A673 (cell line): ENCODE measurements around the gene OSM. TPM values are rescaled to one million over a fixed set of nuclear protein-coding genes. Genes with fewer than 3 reads are reported as not detected.

Source experiments
- BruUV-seq: library from RNA; stranded (reverse); fragments of 400-500 nt; replicated peaks from 2 replicates; lab custom pipeline; 2021; lab: Mats Ljungman, UMichigan
- CTCF ChIA-PET: fragments of 300-600 bp; sonication (Branson Sonifier 250); formaldehyde crosslinking; loops from one replicate; lab custom pipeline; 2022; ENCODE audit warnings: antibody characterized with exemption; lab: Charles Lee
- POLR2A ChIA-PET: fragments of 300-600 bp; sonication (Branson Sonifier 250); formaldehyde crosslinking; loops from one replicate; lab custom pipeline; 2022; ENCODE audit warnings: antibody characterized with exemption; ENCODE audit not compliant: low non-redundant PET; lab: Charles Lee
- DNase-seq: peaks from one replicate; pipeline ENCODE4 v3.0.0-alpha.2; 2015; ENCODE audit warnings: low spot score
- H3K27ac ChIP-seq: fragments of 200-600 bp; sonication (generic); 2 replicates; pipeline ENCODE4 v1.5.1; 2016; ENCODE audit warnings: mixed run types, low read depth, mild to moderate bottlenecking, mixed read lengths, antibody characterized with exemption, low read length; ENCODE audit not compliant: poor library complexity, severe bottlenecking
- H3K27me3 ChIP-seq: fragments of 200-600 bp; sonication (generic); replicated peaks from 2 replicates; pipeline ENCODE4 v1.6.1; 2017; ENCODE audit warnings: mixed run types, low read depth, mild to moderate bottlenecking, mixed read lengths, antibody characterized with exemption, low read length; ENCODE audit not compliant: insufficient read depth, poor library complexity
- H3K36me3 ChIP-seq: fragments of 200-600 bp; sonication (generic); 2 replicates; pipeline ENCODE4 v1.6.1; 2016; ENCODE audit warnings: mixed run types, mild to moderate bottlenecking, mixed read lengths, antibody characterized with exemption, low read length; ENCODE audit not compliant: insufficient read depth, poor library complexity, severe bottlenecking
- H3K4me1 ChIP-seq: fragments of 200-600 bp; sonication (generic); 2 replicates; pipeline ENCODE4 v1.6.1; 2017; ENCODE audit warnings: mixed run types, mild to moderate bottlenecking, mixed read lengths, antibody characterized with exemption, low read length; ENCODE audit not compliant: insufficient read depth, poor library complexity, severe bottlenecking
- H3K4me3 ChIP-seq: fragments of 200-600 bp; sonication (generic); 2 replicates; pipeline ENCODE4 v1.5.1; 2016; ENCODE audit warnings: low read depth, mixed run types, mild to moderate bottlenecking, mixed read lengths, low read length; ENCODE audit not compliant: poor library complexity, severe bottlenecking
- H3K9me3 ChIP-seq: fragments of 200-600 bp; sonication (generic); 2 replicates; pipeline ENCODE4 v1.6.1; 2016; ENCODE audit warnings: mixed run types, low read depth, mild to moderate bottlenecking, mixed read lengths, antibody characterized with exemption, low read length; ENCODE audit not compliant: poor library complexity, severe bottlenecking
- EZH2 ChIP-seq: fragments of 200-600 bp; sonication (generic); IDR thresholded peaks from 2 replicates; pipeline ENCODE4 v1.6.1; 2017; ENCODE audit warnings: borderline replicate concordance, low read depth, mild to moderate bottlenecking, mixed read lengths, antibody characterized with exemption, low read length; ENCODE audit not compliant: poor library complexity, severe bottlenecking
- intact Hi-C: fragments of 100-400 bp; cut with micrococcal nuclease; formaldehyde crosslinking; loops from one replicate; pipeline ENCODE4 v1.10.0; 2022; ENCODE audit not compliant: unreplicated experiment
- total RNA-seq: library from RNA; stranded (reverse); gene quantifications from 2 replicates; pipeline ENCODE4 v1.2.3, GENCODE V29; 2021
- TF ChIP-seq, protein P1 (sequence below): fragments of 300-800, 200-600 bp; sonication (generic); conservative IDR thresholded peaks from 2 replicates; pipeline ENCODE4 v1.5.1; 2017; ENCODE audit warnings: low read depth, mild to moderate bottlenecking, antibody characterized with exemption, low read length, moderate library complexity, mixed read lengths

OSM gene
- total RNA-seq, 1 experiment from 2014 or later, result not detected

DNA sequence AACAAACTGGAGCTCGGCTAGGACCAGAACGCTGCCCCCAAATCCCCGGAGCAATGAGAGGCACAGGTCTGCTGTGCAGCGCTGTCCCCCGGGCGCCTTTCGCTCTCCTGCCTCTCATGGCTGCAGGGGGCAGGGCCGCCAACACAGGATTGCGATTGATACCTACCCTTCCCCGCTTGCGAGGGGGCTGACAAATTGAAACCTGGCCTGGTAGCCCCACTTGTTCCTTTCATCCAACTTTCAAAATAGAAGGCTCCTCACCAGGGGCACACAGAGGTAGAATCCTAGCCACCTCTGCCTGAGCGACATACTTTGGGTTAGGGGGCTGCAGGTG is 23.3 kb upstream of the OSM start:
- CTCF ChIA-PET, result interaction anchor here (0.6 to 1.0 kb wide), 2 partner anchors 98 to 141 kb away, joined by 3 read pairs; partner anchors contain the start of gene RNF215
- no peak for DNase-seq
- no peaks in the 10 kb centered on the region for H3K36me3 ChIP-seq
- intact Hi-C loops, result loop anchor here (2.0 to 10.0 kb wide), 4 partner anchors 132 to 315 kb away; partner anchors contain the start of gene TCN2
- peak overlapping the region; percentile 74 for H3K4me3 ChIP-seq
- no TSS peak for BruUV-seq
- H3K4me1 ChIP-seq, result peaks cover 26% of the 10 kb centered on the region
- TF ChIP-seq, protein P1, sequence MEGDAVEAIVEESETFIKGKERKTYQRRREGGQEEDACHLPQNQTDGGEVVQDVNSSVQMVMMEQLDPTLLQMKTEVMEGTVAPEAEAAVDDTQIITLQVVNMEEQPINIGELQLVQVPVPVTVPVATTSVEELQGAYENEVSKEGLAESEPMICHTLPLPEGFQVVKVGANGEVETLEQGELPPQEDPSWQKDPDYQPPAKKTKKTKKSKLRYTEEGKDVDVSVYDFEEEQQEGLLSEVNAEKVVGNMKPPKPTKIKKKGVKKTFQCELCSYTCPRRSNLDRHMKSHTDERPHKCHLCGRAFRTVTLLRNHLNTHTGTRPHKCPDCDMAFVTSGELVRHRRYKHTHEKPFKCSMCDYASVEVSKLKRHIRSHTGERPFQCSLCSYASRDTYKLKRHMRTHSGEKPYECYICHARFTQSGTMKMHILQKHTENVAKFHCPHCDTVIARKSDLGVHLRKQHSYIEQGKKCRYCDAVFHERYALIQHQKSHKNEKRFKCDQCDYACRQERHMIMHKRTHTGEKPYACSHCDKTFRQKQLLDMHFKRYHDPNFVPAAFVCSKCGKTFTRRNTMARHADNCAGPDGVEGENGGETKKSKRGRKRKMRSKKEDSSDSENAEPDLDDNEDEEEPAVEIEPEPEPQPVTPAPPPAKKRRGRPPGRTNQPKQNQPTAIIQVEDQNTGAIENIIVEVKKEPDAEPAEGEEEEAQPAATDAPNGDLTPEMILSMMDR, result no peak
- no peak for TF ChIP-seq EZH2
- POLR2A ChIA-PET, result interaction anchor here (0.6 kb wide), 1 partner anchor 95 kb away, joined by 3 read pairs; no protein-coding TSS in a partner anchor
- no peaks in the 10 kb centered on the region for H3K27me3 ChIP-seq
- no peak overlapping the region for H3K27ac ChIP-seq
- H3K9me3 ChIP-seq, result no peaks in the 10 kb centered on the region

DNA sequence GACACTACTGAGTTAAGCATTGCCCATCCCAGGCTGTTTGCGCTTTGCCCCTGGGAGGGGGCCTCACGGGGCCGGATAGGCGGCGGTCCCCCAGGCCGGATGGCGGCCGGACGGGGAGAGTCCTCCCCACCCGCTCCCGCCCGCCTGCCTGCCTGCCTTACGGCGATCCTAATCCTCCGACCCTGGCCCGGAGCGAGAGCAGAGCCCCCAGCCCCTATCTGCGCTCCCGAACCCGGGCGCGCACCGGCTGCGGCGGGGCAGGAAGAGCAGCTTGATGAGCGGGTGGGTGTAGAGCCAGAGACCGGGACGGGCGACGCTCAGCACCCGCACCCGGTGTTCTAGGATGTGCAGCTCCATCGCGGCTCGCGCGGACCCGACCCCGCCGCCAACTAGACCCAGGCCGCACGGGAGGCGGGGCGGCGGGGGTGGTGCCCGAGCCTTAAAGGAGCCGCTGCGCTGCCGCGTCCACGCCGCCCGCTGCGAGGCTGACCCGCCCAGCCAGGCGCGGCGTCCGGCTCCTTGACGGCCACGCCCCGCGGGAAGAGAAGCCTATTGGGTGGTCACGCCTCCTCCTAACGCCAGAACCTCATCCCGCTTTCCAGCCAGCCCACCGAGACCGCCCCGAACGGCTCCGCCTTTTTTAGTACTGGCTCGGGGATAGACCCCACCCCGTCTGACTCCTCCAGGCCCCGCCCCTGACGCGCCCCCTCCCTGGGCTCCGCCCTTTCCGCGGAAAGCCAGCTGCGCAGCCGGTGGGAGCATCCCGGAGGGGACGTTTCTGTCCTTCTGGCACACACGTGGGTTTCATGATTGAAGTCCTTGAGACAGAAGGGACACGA is 22.7 kb upstream of the OSM start, which contains the start of gene CASTOR1:
TSS of gene CASTOR1 (minus strand) at position 365 of the 839 bp plus-strand sequence. CDS start at position 357, 8 bp downstream.
- no TSS peak for BruUV-seq
- ChIA-PET CTCF (interaction anchor here (0.6 to 1.0 kb wide), 3 partner anchors 95 to 141 kb away, joined by 3 read pairs; partner anchors contain the start of gene RNF215), POLR2A (interaction anchor here (0.6 kb wide), 2 partner anchors 94 to 155 kb away, joined by 3 read pairs; no protein-coding TSS in a partner anchor)
- peak within 1 kb of the TSS; percentile 74 for H3K4me3 ChIP-seq
- H3K4me1 ChIP-seq, result peaks cover 26% of the 10 kb centered on the region
- no peaks in the 10 kb centered on the region for H3K36me3 ChIP-seq
- intact Hi-C loops, result loop anchor here (2.0 to 10.0 kb wide), 4 partner anchors 133 to 315 kb away; partner anchors contain the start of gene TCN2
- H3K27ac ChIP-seq, result peak within 1 kb of the TSS; percentile 56
- no peaks in the 10 kb centered on the region for H3K27me3 ChIP-seq
- TF ChIP-seq, protein P1, result no peak
- TF ChIP-seq EZH2, result no peak
- H3K9me3 ChIP-seq, result no peaks in the 10 kb centered on the region
- DNase-seq, result peak; percentile 98

DNA sequence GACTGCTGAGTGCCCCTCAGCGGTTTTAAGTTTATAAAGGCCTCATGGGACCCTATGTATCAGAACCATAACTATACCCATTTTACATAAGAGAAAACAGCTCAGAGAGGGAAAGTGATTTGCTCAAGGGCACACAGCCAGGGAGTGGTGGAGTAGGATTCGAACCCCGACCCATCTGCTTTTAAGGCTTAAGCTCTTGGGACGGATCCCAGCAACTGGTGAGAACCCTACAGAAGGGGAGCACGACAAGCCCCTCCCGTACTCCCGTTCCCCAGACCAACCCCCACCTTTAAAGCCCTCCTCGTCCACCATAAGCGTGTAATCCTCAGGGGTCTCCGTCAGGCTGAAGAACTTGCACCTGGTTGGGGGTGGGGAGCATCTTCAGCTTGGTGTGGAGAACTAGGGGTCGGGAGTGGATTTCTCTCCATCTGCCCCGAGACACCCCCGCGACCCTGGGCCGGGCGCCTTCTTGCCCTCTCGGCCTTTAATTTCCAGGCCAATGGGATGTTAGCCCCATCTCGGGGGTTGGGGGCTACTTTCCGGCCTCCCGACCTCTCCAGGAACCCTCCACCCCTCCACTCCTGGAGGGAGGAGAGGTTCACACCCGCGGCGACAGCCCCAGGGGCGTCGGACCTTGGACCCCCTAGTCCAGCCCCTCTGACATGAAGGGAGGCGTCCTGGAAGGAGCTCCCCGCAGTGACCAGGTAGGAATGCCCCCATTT is 21.9 kb upstream of the OSM start:
- Histone ChIP-seq H3K36me3 (no peaks in the 10 kb centered on the region), H3K4me3 (peak overlapping the region; percentile 74), H3K27ac (peak overlapping the region; percentile 56), H3K9me3 (no peaks in the 10 kb centered on the region), H3K27me3 (no peaks in the 10 kb centered on the region), H3K4me1 (peaks cover 26% of the 10 kb centered on the region)
- ChIA-PET CTCF (interaction anchor here (0.7 to 1.6 kb wide), 8 partner anchors 11 to 268 kb away, joined by 3 to 11 read pairs (median 4); partner anchors contain the start of genes CCDC157, RNF215 and SF3A1), POLR2A (no interaction called here)
- TF ChIP-seq EZH2, result no peak
- TF ChIP-seq, protein P1, result no peak
- intact Hi-C loops, result loop anchor here (2.0 to 10.0 kb wide), 4 partner anchors 134 to 316 kb away; partner anchors contain the start of gene TCN2
- BruUV-seq, result no TSS peak
- no peak for DNase-seq
